GM12872 (cell line): ENCODE results near the gene ZNF618.

Experiments
- CTCF ChIP-seq: IDR thresholded peaks from 3 replicates; pipeline ENCODE4 v1.5.1; 2011; ENCODE audit warnings: low read depth, mild to moderate bottlenecking, low read length, moderate library complexity; ENCODE audit not compliant: insufficient read depth

The ZNF618 gene

GRCh38 chr9:113853333-113853732, 22.8 kb upstream of the ZNF618 start:
- TF ChIP-seq CTCF, result peak; percentile 59; the same call in 2 of the 3 replicates

DNA sequence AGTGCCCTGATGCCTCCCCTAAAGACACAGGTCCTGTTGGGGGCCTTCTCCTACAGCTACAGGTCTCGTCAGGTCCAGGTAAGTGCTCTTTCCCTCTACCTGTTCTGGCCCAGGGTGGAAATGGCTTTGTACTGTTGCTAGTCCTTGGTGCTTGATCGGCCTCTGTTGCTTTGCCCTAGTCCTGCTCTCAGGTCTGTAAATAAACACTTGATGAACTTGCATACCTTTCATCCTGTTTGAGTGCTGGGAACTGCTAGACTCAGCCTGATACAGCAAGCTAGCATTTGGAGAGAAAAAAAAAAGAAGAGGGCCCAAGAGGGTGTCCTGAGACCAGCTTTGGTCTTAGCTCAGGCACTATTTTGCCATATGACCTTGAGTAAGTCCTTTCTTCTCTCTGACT, 21.8 kb upstream of the ZNF618 start:
- no peak for TF ChIP-seq CTCF

GRCh38 chr9:113857875-113858274, 18.2 kb upstream of the ZNF618 start:
- no peak for TF ChIP-seq CTCF

- no peak for TF ChIP-seq CTCF
Observed at GRCh38 chr9:113858282-113858681, 17.8 kb upstream of the ZNF618 start.

GRCh38 chr9:113863345-113863744, 12.8 kb upstream of the ZNF618 start:
- TF ChIP-seq CTCF, result no peak

- no peak for TF ChIP-seq CTCF
Observed at GRCh38 chr9:113868501-113868900, 7.6 kb upstream of the ZNF618 start.

- TF ChIP-seq CTCF, result no peak
Observed at GRCh38 chr9:113872485-113873143, 3.5 kb upstream of the ZNF618 start.
